ENCODE measurements around the gene PLA2R1. TPM values are rescaled to one million over a fixed set of nuclear protein-coding genes. Genes with fewer than 3 reads are reported as not detected.
A peak's percentile ranks its signal among the peaks of the same experiment; 100 is the strongest.

PLA2R1 gene
- total and polyA plus RNA-seq, 10 of the 15 experiments (the other 5 are each of a cell fraction or from before 2014, with no cell fraction given) = 0.01 to 0.05 (median 0.02) TPM; not detected in 6

- TF ChIP-seq EGR1 (IDR thresholded peaks at IDR 0.05; ENCODE audit: borderline replicate concordance in 1 of 2, low read depth in 2 of 2, low read length in 2 of 2) (0 out of 3 replicates have a peak, but pooled peaks of 1 of the 2 experiments have one; percentile 5), POU2F2 (IDR thresholded peaks at IDR 0.05; ENCODE audit: borderline replicate concordance, low read depth, low read length) (peak; percentile 42; the same call in 1 of the 3 replicates), PBX3 (IDR thresholded peaks at IDR 0.05; ENCODE audit: insufficient replicate concordance, low read depth, low read length) (peak; percentile 84), HDGF (IDR thresholded peaks at IDR 0.05) (peak; percentile 20; the same call in 1 of the 2 replicates), MAX (IDR thresholded peaks at IDR 0.05; ENCODE audit: low read depth, low read length) (0 out of 2 replicates have a peak, but pooled peaks have one; percentile 46), FOXK2 (IDR thresholded peaks at IDR 0.05) (0 out of 2 replicates have a peak, but pooled peaks have one; percentile 14), DPF2 (IDR thresholded peaks at IDR 0.05) (peak; percentile 47; the same call in 1 of the 2 replicates), ZNF687 (IDR thresholded peaks at IDR 0.05) (peak; percentile 44; the same call in 1 of the 2 replicates), SMARCA5 (IDR thresholded peaks at IDR 0.05) (peak; percentile 85; the same call in 1 of the 2 replicates), RCOR1 (conservative IDR thresholded peaks at IDR 0.05; ENCODE audit: low read depth, low read length) (0 out of 2 replicates have a peak, but pooled peaks have one; percentile 56), MLLT1 (IDR thresholded peaks at IDR 0.05) (no peak; the same call in 1 of the 2 replicates), CREM (IDR thresholded peaks at IDR 0.05; ENCODE audit: low read depth) (peak; percentile 56; the same call in 1 of the 2 replicates), RFX5 (IDR thresholded peaks at IDR 0.05; ENCODE audit: low read depth, low read length) (no peak), MTA2 (IDR thresholded peaks at IDR 0.05; ENCODE audit: low read depth) (peak; percentile 8; the same call in 1 of the 2 replicates), GATAD2B (conservative IDR thresholded peaks at IDR 0.05; ENCODE audit: low read depth) (peak; percentile 58), BACH1 (IDR thresholded peaks at IDR 0.05; ENCODE audit: borderline replicate concordance) (0 out of 2 replicates have a peak, but pooled peaks have one; percentile 18), RELB (IDR thresholded peaks at IDR 0.05; ENCODE audit: low read depth) (0 out of 2 replicates have a peak, but pooled peaks have one; percentile 27), CBX3 (IDR thresholded peaks at IDR 0.05; ENCODE audit: borderline replicate concordance, low read depth) (no peak), CREB1 (IDR thresholded peaks at IDR 0.05; ENCODE audit: low read depth) (peak; percentile 43; the same call in 1 of the 2 replicates), YY1 (IDR thresholded peaks at IDR 0.05; ENCODE audit: low read depth, low read length) (peak; percentile 90), IKZF2 (IDR thresholded peaks at IDR 0.05) (peak in 1 of 2 experiments; percentile 36; a peak in 2 of 4 replicates), NBN (IDR thresholded peaks at IDR 0.05) (peak; percentile 67; the same call in 1 of the 2 replicates)
Measured at GRCh38 chr2:159921752-159922404, 140.5 kb downstream of the PLA2R1 start (continued).
